ENCODE results near the gene HOXC11. TPM values are rescaled to one million over a fixed set of nuclear protein-coding genes. Genes with fewer than 3 reads are reported as not detected.

The HOXC11 gene
- total RNA-seq, 1 donor from 2014 or later, result not detected

DNA sequence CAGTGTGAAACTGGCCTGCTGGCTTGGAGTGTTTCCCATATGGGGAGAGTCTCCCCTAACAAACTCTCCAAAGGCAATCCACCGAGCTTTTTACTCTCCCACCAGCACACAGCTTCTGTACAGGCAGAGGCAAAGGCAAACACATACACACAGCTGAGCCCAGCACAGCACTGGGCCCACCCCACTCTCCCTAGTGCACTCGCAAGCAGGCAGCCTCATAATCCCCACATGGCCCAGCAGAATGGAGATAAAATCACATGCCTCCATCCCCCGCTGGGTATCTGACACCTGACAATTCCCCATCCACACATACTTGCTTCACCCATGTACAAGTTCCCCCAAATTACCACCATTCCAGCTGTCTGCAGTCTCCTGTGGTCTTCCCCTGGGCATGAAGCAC lies 14.8 kb upstream of the HOXC11 start:
- no peak for DNase-seq

DNA sequence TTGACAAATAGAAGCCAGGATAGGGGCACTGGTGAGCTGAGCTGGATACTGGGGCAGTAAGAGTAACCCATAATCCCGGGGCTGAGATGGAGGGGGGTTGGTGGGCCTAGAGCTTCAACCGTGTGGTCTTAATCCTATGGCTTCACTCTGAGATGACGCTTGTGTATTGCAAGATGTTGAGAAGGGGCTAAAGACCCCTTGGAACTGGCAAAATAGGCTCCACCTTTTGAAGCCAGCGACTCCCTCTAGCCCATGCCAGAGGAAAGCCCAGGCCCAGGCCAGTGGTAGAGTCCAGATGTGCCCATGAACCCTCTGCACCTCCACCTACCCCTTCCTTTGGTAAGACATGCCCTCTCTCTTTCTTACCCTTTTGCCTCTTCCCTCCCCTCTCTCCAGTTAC lies 13.6 kb upstream of the HOXC11 start:
- no peak for DNase-seq

DNA sequence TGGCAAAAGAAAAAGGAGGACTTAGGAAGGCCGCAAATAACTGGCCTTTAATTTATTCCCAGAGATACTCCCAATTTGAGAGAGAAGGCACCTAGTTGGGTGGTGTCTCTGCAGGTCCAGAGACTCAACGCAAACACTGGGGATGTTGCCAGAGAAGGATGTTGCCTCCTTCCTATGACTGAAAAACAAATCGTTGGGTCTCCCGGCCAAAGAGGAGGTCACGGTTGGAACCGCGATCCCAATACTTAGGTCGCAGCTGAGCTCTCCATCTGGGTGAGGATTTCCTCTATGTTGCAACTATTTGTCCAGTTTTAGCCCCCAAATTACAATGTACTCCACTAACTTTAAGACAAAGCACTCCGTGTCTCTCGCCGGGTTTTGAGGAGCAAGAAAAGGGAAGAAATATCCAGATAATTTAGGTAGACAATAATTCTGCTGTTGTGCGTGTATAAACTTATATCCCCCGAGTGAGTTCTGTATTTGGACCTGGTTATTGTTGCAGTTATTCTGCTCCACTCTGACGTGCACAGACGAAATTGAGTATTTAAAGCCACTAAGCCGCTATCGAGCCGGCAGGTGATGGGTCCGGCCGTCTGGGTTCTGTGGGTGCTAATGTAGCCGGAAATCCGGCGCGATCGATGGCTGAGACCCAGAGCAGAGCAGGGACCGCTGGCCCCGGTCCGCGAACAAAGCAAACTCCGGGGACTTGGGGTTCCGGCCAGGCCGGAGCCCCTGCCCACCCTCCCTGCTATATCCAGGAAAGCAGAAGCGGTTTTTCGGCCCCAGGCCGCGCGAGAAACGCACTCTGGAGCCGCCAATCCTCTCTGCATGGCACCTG lies 12.5 kb upstream of the HOXC11 start:
- no peak for DNase-seq

DNA sequence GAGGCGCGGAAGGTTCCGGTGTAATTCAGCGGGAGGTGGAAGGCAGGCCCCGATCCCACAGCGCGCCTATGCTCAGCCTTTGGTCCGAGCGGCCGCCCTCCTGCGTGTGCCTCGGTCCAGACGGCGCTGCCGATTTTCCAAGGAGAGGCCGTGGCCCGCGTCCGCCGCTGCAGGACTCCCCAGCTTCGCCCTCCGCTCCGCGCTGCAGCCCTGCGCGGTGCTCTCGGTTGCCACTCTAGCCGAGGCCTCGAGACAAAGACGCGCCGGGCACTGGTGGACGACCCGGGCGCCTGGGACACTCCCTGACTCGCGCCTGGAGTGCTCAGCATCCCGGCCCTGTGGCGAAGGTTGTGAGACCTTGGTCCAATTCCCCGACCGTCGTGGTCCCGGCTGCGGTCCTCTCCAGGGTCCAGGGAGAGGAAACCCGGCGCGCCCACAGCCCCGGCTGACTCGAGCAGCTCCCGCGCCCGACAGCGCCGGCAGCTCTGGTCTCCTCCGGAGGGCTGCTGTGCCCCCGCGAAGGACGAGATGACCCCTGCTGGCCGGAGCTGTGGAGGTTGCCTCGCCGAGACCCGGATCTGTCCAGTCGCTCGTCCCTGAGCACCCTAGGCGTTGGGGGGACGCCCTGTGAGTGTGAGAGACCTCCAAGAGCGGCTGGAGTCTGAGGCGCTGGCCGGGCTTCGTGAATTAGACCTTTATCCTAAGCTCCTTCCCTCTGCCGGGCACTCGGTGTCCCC lies 11.7 kb upstream of the HOXC11 start:
- DNase-seq, result no peak

DNA sequence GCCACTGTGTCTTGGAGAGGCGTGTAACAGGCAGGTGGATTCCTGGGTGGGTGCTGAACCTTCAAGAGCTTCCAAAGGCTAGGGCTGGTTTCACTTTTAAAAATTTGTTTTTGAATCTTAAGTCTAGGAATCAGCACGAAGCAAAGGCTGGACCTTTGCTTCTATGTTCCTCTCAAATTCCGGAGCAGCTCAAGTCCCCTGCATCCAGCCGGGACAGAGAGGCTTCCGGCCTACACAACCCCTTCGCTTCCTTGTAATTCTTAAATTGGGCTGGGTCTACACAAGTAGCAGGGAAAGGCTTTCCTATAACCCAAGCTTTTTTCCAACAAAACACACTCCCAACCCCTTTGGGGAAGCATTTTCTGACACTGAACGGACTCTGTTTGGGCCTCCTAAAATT lies 9.9 kb upstream of the HOXC11 start:
- DNase-seq, result no peak

DNA sequence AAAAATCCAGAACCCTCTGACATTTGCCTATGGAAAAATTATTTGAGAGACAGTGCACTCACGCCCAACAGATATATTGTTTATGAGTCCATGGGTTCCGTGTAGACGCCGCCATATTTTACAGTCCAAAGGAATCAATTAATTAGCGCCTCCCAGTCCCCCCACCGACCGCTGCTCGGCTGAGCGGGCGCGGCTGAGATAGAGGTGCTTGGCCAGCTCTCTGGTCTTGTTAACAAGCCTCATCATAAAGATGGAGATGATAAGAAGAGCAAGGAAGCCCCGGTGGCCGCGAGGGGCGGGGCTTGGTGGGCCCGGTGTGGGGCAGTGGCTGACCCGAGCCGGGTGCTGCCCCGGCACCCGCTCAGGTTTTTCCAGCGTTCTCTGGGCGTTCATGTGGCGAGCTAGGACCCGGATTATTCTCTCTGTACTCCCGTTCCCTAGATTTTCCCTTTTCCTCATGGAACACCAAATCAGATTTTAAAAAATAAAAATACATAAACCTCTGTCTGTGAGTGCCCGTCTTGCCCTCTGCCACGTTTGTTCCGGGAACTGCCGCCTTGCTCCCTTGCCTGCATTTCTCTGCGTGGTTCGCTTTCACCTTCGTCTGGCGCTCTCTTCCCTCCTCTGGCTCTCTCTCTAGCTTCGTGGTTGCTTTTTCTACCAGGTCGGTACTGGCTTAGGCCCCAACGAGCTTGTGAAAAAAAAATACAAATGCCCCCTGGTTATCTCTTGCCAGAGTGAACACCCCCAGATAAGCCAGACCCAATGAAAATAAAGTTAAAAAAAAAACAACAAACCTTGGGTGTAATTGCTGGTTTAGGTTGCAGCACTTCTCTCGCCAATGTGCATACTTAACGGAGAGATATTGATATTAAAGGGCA lies 9.3 kb upstream of the HOXC11 start:
- no peak for DNase-seq

DNA sequence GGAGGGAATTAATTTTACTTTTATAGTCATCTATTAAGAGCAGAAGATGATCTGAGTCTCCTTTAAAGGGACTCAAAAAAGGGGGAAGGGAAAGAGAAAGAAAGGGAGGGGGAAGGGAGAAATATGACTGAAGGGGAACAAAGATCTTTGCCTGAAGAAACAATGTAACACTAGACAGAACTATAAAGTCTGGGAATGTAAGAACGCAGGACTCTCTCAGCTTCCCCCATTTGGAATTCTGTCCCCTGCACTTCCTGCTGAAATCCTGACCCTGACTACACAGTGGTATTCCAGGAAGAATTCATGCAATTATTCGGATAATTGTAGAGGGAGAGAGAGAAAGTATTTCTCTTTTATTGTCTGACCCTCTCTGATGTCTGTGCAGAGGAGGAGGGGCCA lies 8.6 kb upstream of the HOXC11 start:
- no peak for DNase-seq

DNA sequence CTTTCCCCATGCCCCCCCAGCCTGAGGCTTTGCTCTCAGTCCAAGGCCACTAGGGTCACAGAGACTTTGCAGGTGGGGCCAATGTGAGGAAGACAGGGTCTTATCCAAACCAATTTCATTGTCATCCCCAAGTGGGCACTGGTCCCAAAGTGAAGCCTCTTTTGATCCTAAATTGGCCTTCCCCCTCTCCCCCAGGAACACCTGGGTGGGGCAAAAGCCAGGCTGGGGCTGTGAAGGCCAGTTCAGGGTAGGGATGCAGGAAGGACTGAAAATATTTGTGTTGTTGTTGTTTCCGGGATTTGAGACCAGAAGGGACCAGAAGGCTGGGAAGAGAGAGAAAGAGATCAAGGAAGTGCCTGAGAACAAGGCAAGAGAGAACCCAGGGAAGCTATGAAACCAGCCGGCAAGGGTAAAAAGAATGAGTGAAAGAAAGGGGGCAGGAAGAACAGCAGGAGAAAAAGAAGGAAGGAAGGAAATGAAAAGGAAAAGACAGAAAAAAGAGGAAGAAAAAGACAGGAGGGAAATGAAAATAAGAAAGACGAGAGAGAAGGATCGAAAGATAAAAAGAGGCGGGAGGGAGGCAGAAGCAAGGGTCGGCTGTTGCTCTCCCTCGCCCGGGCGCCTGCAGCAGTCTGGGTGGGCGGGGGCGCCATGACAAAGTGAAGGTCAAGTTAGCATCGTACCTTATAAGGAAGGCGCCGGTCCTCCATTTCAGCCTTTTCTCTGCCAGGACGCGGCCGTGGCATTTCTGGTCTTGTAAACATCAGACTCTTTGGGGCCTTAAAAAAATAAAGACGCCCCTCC lies 7.4 kb upstream of the HOXC11 start:
- DNase-seq, result no peak

DNA sequence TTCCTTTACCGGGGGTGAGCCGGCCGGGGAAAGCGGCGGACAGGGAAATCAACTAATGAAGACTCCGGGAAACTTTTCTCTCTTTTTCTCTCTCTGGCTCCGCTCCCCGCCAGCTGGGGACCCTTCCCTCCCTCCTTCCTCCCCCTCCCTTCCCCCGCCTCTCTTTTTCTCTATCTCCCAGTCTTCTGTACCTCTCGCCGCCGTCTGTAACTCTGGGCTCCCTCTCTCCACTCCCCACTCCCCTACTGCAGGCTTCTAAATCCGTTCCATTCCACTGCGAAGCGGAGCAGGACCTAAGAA lies 6.9 kb upstream of the HOXC11 start:
- no peak for DNase-seq

DNA sequence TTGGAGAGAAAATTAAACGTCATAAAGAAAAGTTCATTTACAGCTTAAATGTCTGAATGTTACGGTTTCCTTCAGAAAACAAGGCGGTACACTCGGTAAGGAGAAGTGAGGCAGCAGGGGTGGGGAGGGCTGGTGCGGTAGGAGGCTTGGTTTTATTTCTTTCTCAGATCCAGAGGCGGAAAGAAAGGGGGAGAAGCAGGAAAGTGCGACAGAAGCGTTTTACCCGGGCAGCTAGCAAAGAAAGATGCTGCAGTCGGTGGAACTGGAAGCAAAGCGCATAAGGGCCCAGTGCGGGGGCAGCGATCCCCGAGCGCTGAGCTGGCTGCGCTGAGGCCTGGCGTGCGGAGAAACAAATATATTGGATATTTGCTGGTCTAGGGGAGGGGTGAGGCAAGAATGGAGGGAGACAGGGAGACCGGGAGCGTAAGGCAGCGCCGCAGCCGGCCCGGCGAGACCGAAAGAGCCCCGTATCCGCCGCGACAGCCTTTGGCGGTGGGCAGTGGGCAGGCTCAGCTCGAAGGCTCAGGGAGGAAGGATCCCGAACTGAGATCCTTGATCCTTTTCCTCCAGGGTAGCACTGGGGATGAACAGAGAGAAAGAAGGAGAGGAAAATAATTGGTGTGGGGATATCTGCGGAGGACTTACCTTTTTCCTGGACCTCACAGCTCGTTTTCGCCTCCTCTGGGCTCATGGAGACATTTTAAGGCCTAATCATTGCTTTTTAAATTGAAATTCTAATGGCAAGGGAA lies 6.4 kb upstream of the HOXC11 start:
- DNase-seq, result no peak

DNA sequence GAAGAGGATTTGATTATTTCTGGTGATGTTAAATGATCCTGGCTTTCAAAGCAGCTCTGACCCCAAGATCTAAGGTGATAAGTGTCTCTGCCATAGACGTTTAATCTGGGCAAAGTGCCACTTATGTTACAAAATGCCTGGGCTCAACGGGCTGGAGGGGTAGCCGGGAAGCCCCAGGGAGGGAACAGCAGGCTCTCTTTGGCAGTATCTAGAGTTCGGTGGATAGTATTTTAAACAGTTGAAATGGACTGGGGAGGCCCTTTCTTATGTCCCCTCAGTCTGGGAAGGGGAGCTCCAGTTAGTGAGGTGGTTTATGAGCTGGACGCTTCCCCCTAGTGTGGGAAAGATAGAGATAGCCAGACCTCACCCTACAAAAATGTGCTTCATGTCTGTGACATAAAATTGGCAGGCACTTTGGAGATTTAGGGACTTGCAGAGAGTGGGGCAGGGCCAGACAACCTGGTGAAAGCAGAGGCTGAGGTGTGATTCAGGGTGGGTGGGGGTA lies 5.5 kb upstream of the HOXC11 start:
- no peak for DNase-seq

DNA sequence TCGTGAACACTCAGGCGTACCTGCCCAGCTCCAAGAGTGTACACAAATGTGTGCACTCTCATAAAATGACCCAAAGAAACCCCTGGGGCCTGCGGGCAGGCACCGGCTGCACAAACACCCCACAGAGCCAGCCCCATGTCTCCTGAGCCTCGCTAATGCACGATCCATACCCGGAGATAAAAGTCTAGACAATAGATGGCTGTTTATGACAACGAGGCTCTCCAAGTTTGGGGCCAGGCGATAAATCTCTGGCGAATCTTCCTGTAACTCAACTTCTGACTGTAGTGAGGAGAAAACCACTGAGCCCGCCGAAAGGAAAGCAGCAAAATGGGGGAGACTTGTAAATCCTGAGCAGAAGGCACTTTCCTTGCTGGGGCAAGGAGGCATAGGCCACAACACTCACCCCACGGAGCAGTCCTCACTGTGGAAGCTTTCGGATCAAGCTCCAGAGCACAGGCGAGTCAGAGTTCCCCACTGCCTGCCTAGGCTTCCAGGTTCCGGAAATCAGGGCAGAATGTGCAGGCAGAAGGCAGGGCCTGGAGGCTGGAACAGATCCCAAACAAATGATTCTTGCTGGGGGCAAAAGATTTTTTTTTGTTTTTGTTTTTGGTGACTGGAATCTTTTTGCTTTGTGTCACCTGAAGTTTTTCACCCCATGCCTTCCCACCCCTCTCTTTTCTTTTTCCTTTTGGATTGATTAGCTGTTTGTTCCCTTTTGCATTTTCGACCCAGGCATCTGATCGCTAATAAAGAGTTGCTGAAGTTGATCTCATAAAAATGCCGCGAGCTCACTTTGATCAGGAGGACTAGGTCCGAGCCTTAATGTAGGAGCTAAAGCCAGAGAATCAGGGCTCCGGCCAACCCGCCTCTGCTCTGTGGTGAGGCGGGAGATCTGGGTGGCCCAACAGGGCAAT lies 4.5 kb upstream of the HOXC11 start:
- DNase-seq, result no peak

DNA sequence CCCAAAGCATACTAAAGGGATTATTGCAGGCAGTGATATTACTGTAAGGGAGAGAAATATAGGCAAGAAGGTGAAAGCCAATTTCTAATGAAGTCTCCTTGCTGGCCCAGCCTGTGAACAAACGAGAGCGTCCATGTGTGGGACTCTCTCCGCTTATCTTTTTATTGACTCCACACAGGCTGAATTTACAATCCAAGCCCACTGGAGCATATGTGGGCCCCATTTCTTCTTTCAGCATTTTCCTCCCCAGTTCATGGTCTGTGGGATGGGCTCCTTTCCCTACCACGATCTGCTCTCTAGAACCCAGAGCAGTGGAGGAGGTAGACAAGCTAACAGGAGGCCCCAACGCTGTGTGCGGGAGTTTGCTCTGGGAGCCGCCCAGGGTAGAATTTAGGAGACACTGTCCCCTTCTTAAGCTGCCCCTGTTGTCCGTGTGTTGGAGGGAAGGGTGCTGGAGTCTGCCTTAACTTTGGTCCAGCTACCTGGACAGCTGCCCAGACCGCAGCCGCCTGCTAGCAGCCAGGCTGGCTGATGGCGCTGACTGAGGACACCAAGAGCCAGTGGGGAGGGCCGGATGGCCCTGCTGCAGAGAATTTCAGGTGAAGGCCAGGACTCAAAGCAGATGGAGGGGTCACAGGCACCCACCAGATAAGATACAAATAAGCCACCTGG lies 3.2 kb upstream of the HOXC11 start:
- DNase-seq, result no peak

DNA sequence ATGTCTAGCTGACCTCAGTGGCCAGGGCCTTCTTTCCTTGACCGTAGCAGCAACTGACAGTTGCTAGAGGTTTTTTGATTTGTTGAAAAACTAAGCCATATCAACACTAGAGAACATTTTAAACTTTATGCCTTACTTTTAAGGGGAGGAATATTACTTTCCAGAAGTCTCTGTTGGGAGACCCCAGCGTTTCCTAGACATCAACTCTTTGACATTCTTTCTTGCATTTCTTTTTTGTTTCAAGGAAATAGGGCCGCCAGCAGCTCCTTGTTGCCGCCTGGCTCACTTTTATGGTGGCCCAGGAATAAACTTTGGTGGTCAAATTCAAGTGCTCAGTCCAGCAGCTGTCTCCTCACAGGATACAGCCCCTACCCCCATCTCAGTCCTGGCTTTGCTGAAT lies 2.5 kb upstream of the HOXC11 start:
- no peak for DNase-seq

DNA sequence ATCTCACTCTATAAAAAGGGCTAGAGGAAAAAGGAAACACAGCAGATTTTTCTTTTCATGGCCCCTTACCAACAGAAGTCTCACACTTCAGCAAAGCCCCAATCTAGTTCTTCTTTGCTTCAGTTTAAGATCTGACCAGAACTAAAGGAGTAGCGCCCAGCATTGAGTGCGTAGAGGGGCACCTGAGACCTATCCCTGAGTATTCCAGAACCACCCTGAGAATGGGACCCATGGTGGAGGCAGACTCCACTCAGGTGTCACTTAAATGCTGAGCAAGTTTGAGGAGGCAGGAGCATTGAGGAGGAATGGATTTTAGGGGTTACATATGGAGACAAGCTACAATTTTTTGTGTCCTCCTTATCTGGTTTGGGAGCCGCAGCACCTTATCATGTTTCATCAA lies 1.8 kb upstream of the HOXC11 start:
- DNase-seq, result no peak

DNA sequence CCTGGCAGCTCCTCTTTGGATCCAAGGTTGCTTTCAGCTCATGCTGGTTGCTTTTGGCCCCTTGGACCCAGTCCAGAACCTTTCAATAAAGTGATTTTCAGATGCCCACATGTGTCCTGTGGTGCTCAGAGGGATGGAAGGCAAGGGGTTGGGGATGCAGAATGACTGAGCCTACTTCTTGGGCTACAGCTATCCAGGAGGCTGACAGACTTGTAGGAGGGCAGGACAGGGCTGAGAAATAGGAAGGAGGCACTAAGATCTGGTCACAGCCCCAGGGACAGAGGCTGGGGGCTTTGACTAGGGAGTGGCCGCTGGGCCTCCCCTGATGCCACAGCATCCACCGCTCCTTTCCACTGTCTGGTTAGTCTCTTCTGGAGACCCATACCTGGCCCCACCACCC lies 1.2 kb upstream of the HOXC11 start:
- no peak for DNase-seq

DNA sequence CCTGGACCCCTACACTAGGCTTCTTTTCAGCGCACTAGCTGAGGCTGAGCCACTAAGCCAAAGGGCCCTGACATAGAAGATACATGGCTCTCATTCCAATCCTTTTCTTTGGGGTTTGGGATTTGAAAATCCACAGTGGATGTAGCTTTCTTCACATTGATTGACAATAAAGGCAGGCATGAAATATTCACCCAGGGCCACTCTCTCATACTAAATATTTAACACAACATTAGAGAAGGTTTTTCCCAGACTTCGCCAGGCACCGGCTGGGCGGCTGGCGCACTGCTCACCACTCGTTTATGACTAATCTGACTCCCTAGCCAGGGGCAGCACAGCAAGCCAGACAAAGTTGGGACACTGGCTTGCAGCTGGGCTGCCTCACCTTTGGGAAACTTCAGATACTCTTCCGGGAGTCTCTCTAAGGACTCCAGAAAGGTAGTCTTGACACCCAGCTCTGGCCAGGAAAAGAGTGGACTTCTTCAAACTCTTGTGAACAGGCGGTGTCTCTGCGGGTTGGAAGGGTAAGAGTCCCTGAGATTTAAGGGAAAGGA lies 699 bp upstream of the HOXC11 start:
- DNase-seq, result no peak

DNA sequence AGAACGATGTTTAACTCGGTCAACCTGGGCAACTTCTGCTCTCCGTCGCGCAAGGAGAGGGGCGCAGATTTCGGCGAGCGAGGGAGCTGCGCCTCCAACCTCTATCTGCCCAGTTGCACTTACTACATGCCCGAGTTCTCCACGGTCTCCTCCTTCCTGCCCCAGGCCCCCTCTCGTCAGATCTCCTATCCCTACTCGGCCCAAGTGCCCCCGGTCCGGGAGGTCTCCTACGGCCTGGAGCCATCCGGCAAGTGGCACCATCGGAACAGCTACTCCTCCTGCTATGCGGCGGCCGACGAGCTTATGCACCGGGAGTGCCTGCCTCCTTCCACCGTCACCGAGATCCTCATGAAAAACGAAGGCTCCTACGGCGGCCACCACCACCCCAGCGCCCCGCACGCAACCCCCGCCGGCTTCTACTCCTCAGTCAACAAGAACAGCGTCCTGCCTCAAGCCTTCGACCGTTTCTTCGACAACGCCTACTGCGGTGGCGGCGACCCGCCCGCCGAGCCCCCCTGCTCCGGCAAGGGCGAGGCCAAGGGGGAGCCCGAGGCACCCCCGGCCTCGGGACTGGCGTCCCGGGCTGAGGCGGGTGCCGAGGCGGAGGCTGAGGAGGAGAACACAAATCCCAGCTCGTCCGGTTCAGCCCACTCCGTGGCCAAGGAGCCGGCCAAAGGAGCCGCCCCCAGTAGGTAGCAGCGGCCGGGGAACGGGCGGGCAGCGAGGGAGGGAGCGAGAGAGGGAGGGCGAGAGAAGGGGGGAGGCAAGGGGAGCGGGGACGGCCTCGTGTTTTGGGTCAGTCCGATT lies 513 bp downstream of the HOXC11 start:
- no peak for DNase-seq
